Retina (tissue), 1 donor: ENCODE data around the gene ZFP69.
A peak's percentile ranks its signal among the peaks of the same experiment; 100 is the strongest.

Experiments
- DNase-seq: peaks from one replicate; pipeline ENCODE4 v3.0.0-alpha.2; 2016

ZFP69 gene

GRCh38 chr1:40508375-40509341 is 31.6 kb downstream of the ZFP69 start, which contains the start of gene EXO5:
EXO5 (plus strand) TSS chr1:40508767; CDS start chr1:40514545, 5,778 bp downstream.
- peak; percentile 93 for DNase-seq

- no peak for DNase-seq
These were observed 42.4 kb downstream of the ZFP69 start for GRCh38 chr1:40519517-40519916.

GRCh38 chr1:40530735-40531380 is 53.8 kb downstream of the ZFP69 start:
- no peak for DNase-seq

GRCh38 chr1:40531381-40532061 is 54.4 kb downstream of the ZFP69 start, which contains the start of gene ZNF684:
ZNF684 (plus strand) TSS chr1:40531637; CDS start chr1:40533167, 1,530 bp downstream.
- peak; percentile 93 for DNase-seq

GRCh38 chr1:40532062-40532389 is 54.9 kb downstream of the ZFP69 start:
- DNase-seq, result no peak

- DNase-seq, result peak; percentile 20
These were observed 55.8 kb downstream of the ZFP69 start for GRCh38 chr1:40532844-40533424.

GRCh38 chr1:40534589-40534988 is 57.5 kb downstream of the ZFP69 start:
- no peak for DNase-seq

GRCh38 chr1:40535732-40536131 is 58.6 kb downstream of the ZFP69 start:
- no peak for DNase-seq

GRCh38 chr1:40539338-40539737 is 62.2 kb downstream of the ZFP69 start:
- DNase-seq, result no peak
